Stimulated activated CD8-positive, alpha-beta memory T cell treated with anti-CD3 and anti-CD28 coated beads, Interleukin-12 subunit alpha, Interleukin-12 subunit beta, amount 100 ng/mL, for 1 hour (primary cell): Measurements from ENCODE around the gene LRRC3B.
"Not testable (repeated sequence)": the region's sequence is repeated elsewhere in the genome, so short reads cannot be mapped to it uniquely, and the experiment has no call there.

ENCODE experiments used
- DNase-seq: peaks from one replicate; pipeline ENCODE4 v3.0.0-alpha.2; 2020; ENCODE audit warnings: low read depth

LRRC3B gene, protein sequence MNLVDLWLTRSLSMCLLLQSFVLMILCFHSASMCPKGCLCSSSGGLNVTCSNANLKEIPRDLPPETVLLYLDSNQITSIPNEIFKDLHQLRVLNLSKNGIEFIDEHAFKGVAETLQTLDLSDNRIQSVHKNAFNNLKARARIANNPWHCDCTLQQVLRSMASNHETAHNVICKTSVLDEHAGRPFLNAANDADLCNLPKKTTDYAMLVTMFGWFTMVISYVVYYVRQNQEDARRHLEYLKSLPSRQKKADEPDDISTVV

DNA sequence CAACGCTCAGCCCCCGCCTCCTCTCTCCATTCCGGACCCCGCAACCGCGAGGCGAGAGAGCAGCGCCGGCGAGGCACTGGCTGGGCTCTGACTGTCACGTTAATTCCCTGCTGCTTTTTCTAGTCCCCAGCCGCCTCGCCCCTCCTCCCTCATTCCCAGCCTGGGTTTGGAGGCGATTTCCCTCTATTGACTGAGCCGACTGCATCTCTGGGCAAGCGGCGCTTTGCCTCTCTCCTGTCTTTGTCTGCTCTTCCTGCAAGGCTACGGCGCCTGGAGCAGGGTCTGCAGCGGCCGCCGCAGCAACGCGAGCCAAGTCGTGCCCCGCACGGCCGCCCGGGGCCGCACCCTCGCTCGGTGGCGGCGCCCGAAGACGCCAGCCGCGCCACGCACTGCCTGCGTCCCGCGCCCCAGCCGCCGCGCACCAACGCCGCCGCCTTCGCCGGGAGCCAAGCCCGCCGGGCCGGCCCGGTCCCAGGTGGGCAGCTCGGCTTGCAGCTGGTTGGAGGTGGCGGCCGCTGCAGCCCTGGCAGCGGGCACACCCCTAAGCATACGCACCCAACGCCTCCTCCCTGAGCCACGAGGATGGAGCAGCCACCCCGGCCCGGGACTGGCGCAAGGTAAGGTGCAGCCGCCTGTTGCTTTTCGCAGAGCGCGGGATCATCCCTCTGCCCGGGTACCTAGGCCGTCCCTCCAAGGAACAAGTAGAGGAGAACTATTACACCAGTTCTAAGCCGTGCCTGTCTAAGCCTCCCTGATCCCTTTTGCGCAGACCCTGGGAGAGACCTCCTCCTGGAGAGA lies at the start of gene LRRC3B:
Gene LRRC3B, plus strand, starts transcription at position 152 of the 798 bp plus-strand sequence. CDS start 86,901 bp downstream, outside the sequence.
- no peak for DNase-seq

DNA sequence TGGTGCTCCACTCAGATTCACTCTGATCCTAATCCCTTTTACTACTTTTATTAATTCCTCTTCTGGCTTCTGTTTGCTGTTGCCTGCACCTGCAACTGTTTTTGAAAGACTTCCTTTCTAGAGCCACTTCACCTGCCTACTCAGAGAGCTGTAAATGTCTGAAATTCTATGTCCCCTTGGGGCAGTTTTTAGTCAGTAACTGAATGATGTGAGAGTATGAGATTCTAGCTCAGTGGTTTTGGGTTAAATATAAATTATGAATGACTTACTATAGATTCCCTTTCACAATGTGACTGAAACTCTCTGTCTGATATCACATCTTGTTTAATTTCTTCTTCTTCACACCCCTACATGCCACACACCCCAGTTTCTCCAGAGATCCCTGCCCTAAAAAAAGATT lies 47.8 kb upstream of the LRRC3B start:
- DNase-seq = no peak

GRCh38 chr3:26579116-26579515 lies 43.5 kb upstream of the LRRC3B start:
- DNase-seq = no peak

DNA sequence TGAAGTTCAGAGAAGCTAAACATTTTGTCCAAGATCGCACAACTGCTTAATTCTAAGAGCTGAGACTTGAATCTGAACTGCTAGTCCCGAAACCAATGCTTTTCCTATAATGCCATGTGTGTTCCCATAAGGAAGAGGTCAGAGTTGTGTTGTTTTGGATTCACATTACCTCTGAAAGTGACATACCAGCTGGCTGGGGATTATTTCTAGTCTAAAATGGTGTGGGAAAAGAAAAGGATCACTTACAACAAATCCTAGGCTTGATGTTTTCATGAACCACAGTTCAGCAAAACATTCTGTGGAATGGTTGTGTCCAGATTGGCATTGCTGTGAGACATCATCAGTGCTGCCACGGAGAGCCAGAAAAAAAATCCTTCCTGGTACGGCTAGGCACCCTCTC lies 35.0 kb upstream of the LRRC3B start:
- no peak for DNase-seq

DNA sequence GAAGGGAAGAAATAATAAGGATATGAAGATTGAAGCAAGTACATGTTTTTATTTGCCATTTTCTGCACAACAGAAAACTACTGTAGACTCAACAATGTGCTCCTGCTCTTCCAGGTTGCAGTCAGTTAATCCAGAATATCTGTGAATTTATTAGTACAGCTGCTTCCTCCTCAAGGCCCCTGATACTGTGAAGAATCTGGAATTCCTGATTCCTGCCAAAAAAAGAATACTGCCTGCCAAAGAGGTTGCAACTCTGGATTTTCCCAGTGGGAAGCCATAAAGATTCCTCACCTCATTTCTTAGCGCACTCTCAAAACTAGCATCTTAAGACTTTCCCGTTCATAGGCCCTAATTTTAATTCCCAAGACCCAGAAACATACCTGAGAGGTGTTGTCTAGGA lies 33.6 kb upstream of the LRRC3B start:
- DNase-seq = no peak

GRCh38 chr3:26589678-26590077 lies 32.9 kb upstream of the LRRC3B start:
- DNase-seq = no peak

GRCh38 chr3:26590919-26591484 lies 31.6 kb upstream of the LRRC3B start:
- DNase-seq = no peak

DNA sequence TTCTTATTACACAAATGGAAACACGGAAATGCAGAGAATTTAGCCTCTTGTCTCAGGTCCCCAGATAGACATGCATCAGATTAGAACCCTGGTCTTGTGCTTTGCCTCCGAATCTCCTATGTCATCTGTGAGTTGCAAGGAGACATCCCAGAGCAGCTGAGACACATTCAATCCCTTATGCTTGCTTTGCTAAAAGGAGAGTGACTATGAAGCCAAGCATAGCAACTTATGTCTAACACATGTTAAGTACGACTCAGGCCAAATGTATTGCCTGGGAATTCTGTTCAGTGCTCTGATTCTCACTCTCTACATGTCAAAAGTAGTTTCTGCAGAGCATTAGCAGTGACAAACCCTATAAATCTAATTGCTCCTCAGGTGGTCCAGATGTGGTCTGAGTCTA lies 30.6 kb upstream of the LRRC3B start:
- no peak for DNase-seq

- DNase-seq = no peak
These were observed 30.1 kb upstream of the LRRC3B start for GRCh38 chr3:26592451-26592850.

GRCh38 chr3:26596335-26596734 lies 26.2 kb upstream of the LRRC3B start:
- DNase-seq = no peak

- not testable (repeated sequence) for DNase-seq
These were observed 19.3 kb upstream of the LRRC3B start for GRCh38 chr3:26603311-26603710.

- DNase-seq = not testable (repeated sequence)
These were observed 18.8 kb upstream of the LRRC3B start for GRCh38 chr3:26603771-26604170.

- DNase-seq = no peak
These were observed 8.4 kb upstream of the LRRC3B start for GRCh38 chr3:26614006-26614685.

GRCh38 chr3:26621176-26621575 lies 1.4 kb upstream of the LRRC3B start:
- no peak for DNase-seq

GRCh38 chr3:26621906-26622620 lies 509 bp upstream of the LRRC3B start:
- no peak for DNase-seq

- no peak for DNase-seq
These were observed 1.0 kb downstream of the LRRC3B start for GRCh38 chr3:26623419-26624208.

- no peak for DNase-seq
These were observed 1.7 kb downstream of the LRRC3B start for GRCh38 chr3:26624209-26624765.

GRCh38 chr3:26625187-26625586 lies 2.6 kb downstream of the LRRC3B start:
- no peak for DNase-seq

DNA sequence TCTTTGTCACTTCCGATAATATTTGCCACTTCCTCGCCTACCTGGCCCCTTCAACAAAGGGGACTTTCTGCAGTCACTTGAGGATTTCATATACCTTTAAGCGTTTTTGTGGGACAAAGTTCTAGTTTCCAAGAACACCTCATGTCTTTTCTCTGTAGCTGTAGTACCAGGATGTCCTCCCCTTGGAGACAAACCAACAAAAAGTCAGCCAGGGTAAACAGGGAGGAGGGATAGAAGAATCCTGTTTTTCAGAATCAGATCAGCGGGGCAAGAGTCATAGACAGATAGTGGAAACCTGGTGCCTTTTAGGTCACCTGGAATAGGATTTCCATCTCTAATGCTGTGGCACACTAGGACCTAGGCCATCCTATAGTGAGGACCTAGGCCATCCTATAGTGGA lies 4.5 kb downstream of the LRRC3B start:
- no peak for DNase-seq

DNA sequence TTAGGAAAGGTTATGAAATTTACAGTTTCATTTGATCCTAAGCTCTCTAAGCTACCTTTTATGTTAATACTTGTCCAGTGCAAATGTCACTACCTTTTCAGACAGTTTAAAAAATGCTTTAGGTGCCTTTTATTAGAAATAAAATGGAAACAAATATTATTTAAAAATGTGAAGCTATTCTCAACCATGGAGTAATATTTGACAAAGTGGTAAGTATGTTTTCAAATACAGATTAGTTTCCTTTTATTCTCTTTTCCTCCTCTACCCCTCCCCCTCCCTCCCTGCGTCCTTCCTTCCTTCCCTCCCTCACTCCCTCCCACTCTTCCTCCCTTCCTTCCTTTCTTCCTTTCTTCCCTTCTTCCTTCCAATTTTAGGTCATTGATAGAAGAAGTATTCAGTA lies 6.3 kb downstream of the LRRC3B start:
- DNase-seq = no peak
